OCI-LY3 (cell line): ENCODE results near the gene FBXO11.

ENCODE experiments used
- H2AFZ ChIP-seq: fragments of 200-600, 300-600 bp; shearing (Covaris generic); 2 replicates; pipeline ENCODE4 v1.6.0; 2014; ENCODE audit warnings: antibody characterized with exemption, low read depth, low read length
- H3K27ac ChIP-seq: fragments of 200-600, 300-600 bp; sonication (generic); 2 replicates; pipeline ENCODE4 v1.5.1; 2014; ENCODE audit warnings: mild to moderate bottlenecking, low read length, moderate library complexity, mixed read lengths
- H3K27me3 ChIP-seq: fragments of 200-600, 300-600 bp; sonication (generic); 2 replicates; pipeline ENCODE4 v1.6.1; 2014; ENCODE audit warnings: low read depth, low read length, mixed read lengths
- H3K36me3 ChIP-seq: fragments of 200-600, 300-600 bp; sonication (generic); replicated peaks from 2 replicates; pipeline ENCODE3; 2014; ENCODE audit warnings: low read depth, low read length, mixed read lengths
- H3K4me1 ChIP-seq: fragments of 300-600, 200-600 bp; sonication (generic); 2 replicates; pipeline ENCODE4 v1.6.1; 2014; ENCODE audit warnings: low read length, mixed read lengths
- H3K4me2 ChIP-seq: fragments of 200-600, 300-600 bp; sonication (generic); 2 replicates; pipeline ENCODE4 v1.6.1; 2014; ENCODE audit warnings: low read length, mixed read lengths
- H3K4me3 ChIP-seq: fragments of 300-600, 200-600 bp; sonication (generic); 2 replicates; pipeline ENCODE4 v1.5.1; 2014; ENCODE audit warnings: antibody characterized with exemption, mild to moderate bottlenecking, low read length, moderate library complexity
- H3K79me2 ChIP-seq: fragments of 300-600, 200-600 bp; shearing (Covaris generic); 2 replicates; pipeline ENCODE4 v1.6.1; 2014; ENCODE audit warnings: mild to moderate bottlenecking, low read length, mixed read lengths
- H3K9ac ChIP-seq: fragments of 300-600, 200-600 bp; shearing (Covaris generic); 2 replicates; pipeline ENCODE4 v1.6.0; 2014; ENCODE audit warnings: mild to moderate bottlenecking, low read length, moderate library complexity
- H3K9me3 ChIP-seq: fragments of 200-600, 300-600 bp; shearing (Covaris generic); 2 replicates; pipeline ENCODE4 v1.6.1; 2014; ENCODE audit warnings: low read length, mixed read lengths; ENCODE audit not compliant: insufficient read depth
- H4K20me1 ChIP-seq: fragments of 200-600, 300-600 bp; sonication (generic); 2 replicates; pipeline ENCODE4 v1.6.1; 2016; ENCODE audit warnings: low read length, mixed read lengths; ENCODE audit not compliant: insufficient read depth
- CTCF ChIP-seq: fragments of 200-600, 300-600 bp; sonication (generic); IDR thresholded peaks from 2 replicates; pipeline ENCODE4 v1.5.1; 2014; ENCODE audit warnings: antibody characterized with exemption, low read length, low read depth
- EZH2phosphoT487 ChIP-seq: fragments of 200-600 bp; shearing (Covaris generic); IDR thresholded peaks from 2 replicates; pipeline ENCODE4 v1.6.1; 2018; ENCODE audit warnings: antibody characterized with exemption, mixed run types, low read depth

FBXO11 gene

GRCh38 chr2:47842846-47843245 lies 63.5 kb downstream of the FBXO11 start:
- Histone ChIP-seq H3K4me1 (no peaks in the 10 kb centered on the region), H4K20me1 (peaks cover 59% of the 10 kb centered on the region), H3K27me3 (no peaks in the 10 kb centered on the region), H3K4me3 (no peak overlapping the region), H3K27ac (no peak overlapping the region), H3K9me3 (no peaks in the 10 kb centered on the region), H3K36me3 (peaks cover 11% of the 10 kb centered on the region), H2AFZ (no peak overlapping the region), H3K9ac (no peak overlapping the region), H3K4me2 (no peak overlapping the region), H3K79me2 (peaks cover 42% of the 10 kb centered on the region)
- no peak for TF ChIP-seq EZH2phosphoT487
- no peak for TF ChIP-seq CTCF

GRCh38 chr2:47838686-47839085 lies 67.6 kb downstream of the FBXO11 start:
- Histone ChIP-seq H3K27me3 (no peaks in the 10 kb centered on the region), H3K4me2 (no peak overlapping the region), H3K27ac (no peak overlapping the region), H3K9me3 (no peaks in the 10 kb centered on the region), H4K20me1 (peaks cover 40% of the 10 kb centered on the region), H3K4me3 (no peak overlapping the region), H3K9ac (no peak overlapping the region), H2AFZ (no peak overlapping the region), H3K79me2 (peaks cover 9% of the 10 kb centered on the region; the same call in 1 of the 2 replicates), H3K4me1 (peaks cover 6% of the 10 kb centered on the region), H3K36me3 (peaks cover 47% of the 10 kb centered on the region)
- TF ChIP-seq EZH2phosphoT487 (no peak), CTCF (no peak)

- Histone ChIP-seq H3K4me3 (no peak overlapping the region), H2AFZ (no peak overlapping the region), H3K27ac (no peak overlapping the region), H3K9ac (no peak overlapping the region), H3K4me1 (peaks cover 10% of the 10 kb centered on the region), H3K36me3 (peaks cover 48% of the 10 kb centered on the region), H3K79me2 (peaks cover 9% of the 10 kb centered on the region; the same call in 1 of the 2 replicates), H3K27me3 (no peaks in the 10 kb centered on the region), H3K4me2 (no peak overlapping the region), H4K20me1 (peaks cover 39% of the 10 kb centered on the region), H3K9me3 (no peaks in the 10 kb centered on the region)
- no peak for TF ChIP-seq EZH2phosphoT487
- TF ChIP-seq CTCF = no peak
These were observed 68.0 kb downstream of the FBXO11 start for GRCh38 chr2:47838249-47838648.

GRCh38 chr2:47833516-47833968 lies 72.8 kb downstream of the FBXO11 start:
- no peak overlapping the region for H3K27ac ChIP-seq

More at GRCh38 chr2:47833516-47833968, 72.8 kb downstream of the FBXO11 start:
- Histone ChIP-seq H2AFZ (no peak overlapping the region), H3K4me3 (no peak overlapping the region), H3K9ac (no peak overlapping the region), H3K27me3 (no peaks in the 10 kb centered on the region), H3K79me2 (no peaks in the 10 kb centered on the region), H4K20me1 (peaks cover 26% of the 10 kb centered on the region), H3K36me3 (peaks cover 63% of the 10 kb centered on the region), H3K9me3 (no peaks in the 10 kb centered on the region), H3K4me1 (peaks cover 15% of the 10 kb centered on the region), H3K4me2 (peak overlapping the region; percentile 7; the same call in 1 of the 2 replicates)
- 0 out of 2 replicates have a peak, but pooled peaks have one; percentile 41 for TF ChIP-seq EZH2phosphoT487
- no peak for TF ChIP-seq CTCF
